Activated T-cell treated with anti-CD3 and anti-CD28 coated beads, Interleukin-2, amount 50 U/mL, for 24 hours (primary cell): Measurements from ENCODE around the gene LAS1L.
"Not testable (repeated sequence)": the region's sequence is repeated elsewhere in the genome, so short reads cannot be mapped to it uniquely, and the experiment has no call there.

Experiments used
- DNase-seq: peaks from one replicate; pipeline ENCODE4 v3.0.0-alpha.2; 2020
- H3K27ac Mint-ChIP-seq: 2 replicates; pipeline ENCODE4 v1.8.0; 2020; ENCODE audit warnings: mild to moderate bottlenecking, mixed read lengths
- H3K27me3 Mint-ChIP-seq: 2 replicates; pipeline ENCODE4 v1.8.0; 2020; ENCODE audit warnings: mixed read lengths
- H3K36me3 Mint-ChIP-seq: 2 replicates; pipeline ENCODE4 v1.8.0; 2020; ENCODE audit warnings: low read depth, mixed read lengths
- H3K4me1 Mint-ChIP-seq: 2 replicates; pipeline ENCODE4 v1.8.0; 2020; ENCODE audit warnings: low read depth, mixed read lengths
- H3K4me3 Mint-ChIP-seq: 2 replicates; pipeline ENCODE4 v1.8.0; 2020; ENCODE audit warnings: mild to moderate bottlenecking, moderate library complexity, mixed read lengths
- H3K9me3 Mint-ChIP-seq: 2 replicates; pipeline ENCODE4 v1.8.0; 2020; ENCODE audit warnings: mixed read lengths

Gene LAS1L

GRCh38 chrX:65534450-65535292 is at the start of gene LAS1L:
Gene LAS1L (minus strand): TSS chrX:65534787. CDS start chrX:65534715, 72 bp downstream.
- Mint-ChIP-seq H3K27ac (peak within 1 kb of the TSS; percentile 97), H3K9me3 (no peaks in the 10 kb centered on the region), H3K27me3 (peaks cover 36% of the 10 kb centered on the region), H3K4me1 (peaks cover 16% of the 10 kb centered on the region), H3K4me3 (peak within 1 kb of the TSS; percentile 90), H3K36me3 (peaks cover 43% of the 10 kb centered on the region)
- peak; percentile 89 for DNase-seq

- peaks cover 10% of the 10 kb centered on the region for H3K4me1 Mint-ChIP-seq
- no peak overlapping the region for H3K4me3 Mint-ChIP-seq
- no peak overlapping the region for H3K27ac Mint-ChIP-seq
- DNase-seq: no peak
- peaks cover 52% of the 10 kb centered on the region for H3K27me3 Mint-ChIP-seq
- no peaks in the 10 kb centered on the region for H3K36me3 Mint-ChIP-seq
- no peaks in the 10 kb centered on the region for H3K9me3 Mint-ChIP-seq
These were observed 48.0 kb upstream of the LAS1L start for GRCh38 chrX:65582450-65583082.

- no peaks in the 10 kb centered on the region for H3K9me3 Mint-ChIP-seq
- H3K4me1 Mint-ChIP-seq: peaks cover 10% of the 10 kb centered on the region
- H3K27me3 Mint-ChIP-seq: peaks cover 52% of the 10 kb centered on the region
- H3K4me3 Mint-ChIP-seq: no peak overlapping the region
- no peaks in the 10 kb centered on the region for H3K36me3 Mint-ChIP-seq
- H3K27ac Mint-ChIP-seq: no peak overlapping the region
- DNase-seq: peak; percentile 68
These were observed 47.2 kb upstream of the LAS1L start for GRCh38 chrX:65581661-65582339.

- DNase-seq: no peak
- Mint-ChIP-seq H3K27me3 (peaks cover 49% of the 10 kb centered on the region), H3K4me1 (peaks cover 10% of the 10 kb centered on the region), H3K27ac (no peak overlapping the region), H3K4me3 (no peak overlapping the region), H3K9me3 (no peaks in the 10 kb centered on the region), H3K36me3 (no peaks in the 10 kb centered on the region)
These were observed 43.8 kb upstream of the LAS1L start for GRCh38 chrX:65578346-65578745.

- DNase-seq: no peak
- Mint-ChIP-seq H3K4me3 (no peak overlapping the region), H3K9me3 (no peaks in the 10 kb centered on the region)
These were observed 41.6 kb upstream of the LAS1L start for GRCh38 chrX:65576160-65576559.

GRCh38 chrX:65575022-65575421 is 40.4 kb upstream of the LAS1L start:
- Mint-ChIP-seq H3K4me3 (no peak overlapping the region), H3K4me1 (no peaks in the 10 kb centered on the region), H3K27me3 (peaks cover 40% of the 10 kb centered on the region), H3K27ac (no peak overlapping the region), H3K9me3 (no peaks in the 10 kb centered on the region), H3K36me3 (no peaks in the 10 kb centered on the region)
- no peak for DNase-seq

More at GRCh38 chrX:65576160-65576559, 41.6 kb upstream of the LAS1L start:
- no peak overlapping the region for H3K27ac Mint-ChIP-seq
- H3K4me1 Mint-ChIP-seq: no peaks in the 10 kb centered on the region
- H3K27me3 Mint-ChIP-seq: peaks cover 43% of the 10 kb centered on the region
- H3K36me3 Mint-ChIP-seq: no peaks in the 10 kb centered on the region

- no peaks in the 10 kb centered on the region for H3K4me1 Mint-ChIP-seq
- no peak overlapping the region for H3K4me3 Mint-ChIP-seq
- no peak overlapping the region for H3K27ac Mint-ChIP-seq
- no peaks in the 10 kb centered on the region for H3K36me3 Mint-ChIP-seq
- H3K27me3 Mint-ChIP-seq: peaks cover 42% of the 10 kb centered on the region
- no peaks in the 10 kb centered on the region for H3K9me3 Mint-ChIP-seq
- no peak for DNase-seq
These were observed 39.8 kb upstream of the LAS1L start for GRCh38 chrX:65574356-65574755.

GRCh38 chrX:65572971-65573370 is 38.4 kb upstream of the LAS1L start:
- Mint-ChIP-seq H3K9me3 (no peaks in the 10 kb centered on the region), H3K4me1 (no peaks in the 10 kb centered on the region), H3K27me3 (peaks cover 43% of the 10 kb centered on the region), H3K36me3 (no peaks in the 10 kb centered on the region), H3K4me3 (no peak overlapping the region), H3K27ac (no peak overlapping the region)
- DNase-seq: no peak

- H3K36me3 Mint-ChIP-seq, H3K4me3 Mint-ChIP-seq, DNase-seq, H3K9me3 Mint-ChIP-seq, H3K27ac Mint-ChIP-seq, H3K4me1 Mint-ChIP-seq: not testable (repeated sequence)
- peaks cover 65% of the 10 kb centered on the region for H3K27me3 Mint-ChIP-seq
These were observed 28.3 kb upstream of the LAS1L start for GRCh38 chrX:65562850-65563249.

- no peak overlapping the region for H3K4me3 Mint-ChIP-seq
- H3K4me1 Mint-ChIP-seq: no peaks in the 10 kb centered on the region
- H3K27ac Mint-ChIP-seq: no peak overlapping the region
- no peaks in the 10 kb centered on the region for H3K36me3 Mint-ChIP-seq
- H3K27me3 Mint-ChIP-seq: peaks cover 33% of the 10 kb centered on the region
- no peaks in the 10 kb centered on the region for H3K9me3 Mint-ChIP-seq
- no peak for DNase-seq
These were observed 17.1 kb upstream of the LAS1L start for GRCh38 chrX:65551489-65552339.

- no peaks in the 10 kb centered on the region for H3K36me3 Mint-ChIP-seq
- peaks cover 27% of the 10 kb centered on the region for H3K27me3 Mint-ChIP-seq
- no peaks in the 10 kb centered on the region for H3K9me3 Mint-ChIP-seq
- DNase-seq: no peak
- H3K27ac Mint-ChIP-seq: no peak overlapping the region
- H3K4me3 Mint-ChIP-seq: no peak overlapping the region
- no peaks in the 10 kb centered on the region for H3K4me1 Mint-ChIP-seq
These were observed 16.5 kb upstream of the LAS1L start for GRCh38 chrX:65551086-65551485.

- Mint-ChIP-seq H3K27ac (no peak overlapping the region), H3K9me3 (no peaks in the 10 kb centered on the region), H3K4me1 (no peaks in the 10 kb centered on the region), H3K27me3 (peaks cover 19% of the 10 kb centered on the region), H3K36me3 (no peaks in the 10 kb centered on the region), H3K4me3 (no peak overlapping the region)
- no peak for DNase-seq
These were observed 10.9 kb upstream of the LAS1L start for GRCh38 chrX:65545456-65545855.

- Mint-ChIP-seq H3K27me3 (peaks cover 33% of the 10 kb centered on the region), H3K9me3 (no peaks in the 10 kb centered on the region), H3K4me1 (peaks cover 12% of the 10 kb centered on the region), H3K36me3 (peaks cover 20% of the 10 kb centered on the region), H3K27ac (no peak overlapping the region), H3K4me3 (no peak overlapping the region)
- no peak for DNase-seq
These were observed 2.6 kb upstream of the LAS1L start for GRCh38 chrX:65537229-65537628.

GRCh38 chrX:65536291-65536690 is 1.7 kb upstream of the LAS1L start:
- no peak overlapping the region for H3K27ac Mint-ChIP-seq
- no peaks in the 10 kb centered on the region for H3K9me3 Mint-ChIP-seq
- H3K4me3 Mint-ChIP-seq: no peak overlapping the region
- peaks cover 37% of the 10 kb centered on the region for H3K27me3 Mint-ChIP-seq
- no peak for DNase-seq
- H3K36me3 Mint-ChIP-seq: peaks cover 29% of the 10 kb centered on the region
- H3K4me1 Mint-ChIP-seq: peaks cover 16% of the 10 kb centered on the region
